ENCODE results near the gene GRIK4. TPM values are rescaled to one million over a fixed set of nuclear protein-coding genes. Genes with fewer than 3 reads are reported as not detected.

Gene GRIK4
- polyA plus RNA-seq, 1 experiment: 0.55 TPM

GRCh38 chr11:120695426-120695825 is 183.9 kb downstream of the GRIK4 start:
- Histone ChIP-seq H3K27ac (ENCODE audit: low read depth, low read length) (no peak overlapping the region), H3K27me3 (ENCODE audit: control insufficient read depth, insufficient read depth, low read length) (peaks cover 28% of the 10 kb centered on the region), H3K9me3 (ENCODE audit: control insufficient read depth, insufficient read depth, low read length) (no peaks in the 10 kb centered on the region), H3K4me3 (ENCODE audit: low read depth, low read length) (no peak overlapping the region)
- ChIA-PET POLR2A (no interaction called here), CTCF (interaction anchor here (1.3 to 2.8 kb wide), 2 partner anchors 11 to 15 kb away, joined by 4 to 15 read pairs; no protein-coding TSS in a partner anchor)
- TF ChIP-seq CTCF (IDR thresholded peaks at IDR 0.05; ENCODE audit: low read depth, low read length): no peak
- DNase-seq (ENCODE audit: low read depth, low spot score): no peak

- no peaks in the 10 kb centered on the region for H3K9me3 ChIP-seq (ENCODE audit: control insufficient read depth, insufficient read depth, low read length)
- no peak overlapping the region for H3K27ac ChIP-seq (ENCODE audit: low read depth, low read length)
- H3K4me3 ChIP-seq (ENCODE audit: low read depth, low read length): no peak overlapping the region
- ChIA-PET POLR2A (interaction anchor here (0.6 kb wide), 1 partner anchor 144 kb away, joined by 3 read pairs; no protein-coding TSS in a partner anchor), CTCF (interaction anchor here (1.3 to 2.8 kb wide), 2 partner anchors 12 to 15 kb away, joined by 4 to 15 read pairs; no protein-coding TSS in a partner anchor)
- peaks cover 26% of the 10 kb centered on the region for H3K27me3 ChIP-seq (ENCODE audit: control insufficient read depth, insufficient read depth, low read length)
- TF ChIP-seq CTCF (IDR thresholded peaks at IDR 0.05; ENCODE audit: low read depth, low read length): no peak
- no peak for DNase-seq (ENCODE audit: low read depth, low spot score)
Observed at GRCh38 chr11:120695939-120696338, 184.4 kb downstream of the GRIK4 start.

DNA sequence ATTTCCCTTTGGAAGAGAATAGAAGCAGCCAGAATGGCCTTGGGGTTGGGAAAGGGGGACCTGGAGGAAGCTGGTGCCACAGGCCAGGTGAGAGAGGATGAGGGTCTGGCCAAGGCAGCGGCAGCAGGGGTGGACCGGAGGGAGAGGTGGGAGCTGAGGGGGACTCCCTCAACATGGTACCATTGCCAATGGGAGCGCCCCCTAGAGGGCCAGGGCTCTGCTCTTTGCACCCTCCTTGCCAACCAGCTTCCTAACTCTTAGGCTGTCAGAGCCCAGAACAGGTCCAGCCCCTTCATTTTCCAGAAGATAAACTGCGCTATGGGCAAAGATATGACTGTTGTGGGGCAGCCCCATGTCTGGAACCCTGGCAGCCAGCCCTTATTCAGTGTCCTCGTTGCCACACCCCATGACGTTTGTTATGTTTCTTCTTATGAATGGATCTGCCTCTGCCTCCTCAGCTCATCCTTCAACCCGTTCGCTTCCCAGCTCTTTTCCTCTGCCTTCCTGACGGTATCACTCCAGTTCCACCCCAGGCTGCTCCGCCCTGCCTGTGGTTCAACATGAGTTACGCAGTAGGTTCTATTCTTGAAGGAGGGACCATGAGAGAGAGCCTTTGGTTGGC is 185.2 kb downstream of the GRIK4 start:
- POLR2A ChIA-PET: interaction anchor here (0.6 kb wide), 1 partner anchor 144 kb away, joined by 3 read pairs; no protein-coding TSS in a partner anchor
- Histone ChIP-seq H3K9me3 (ENCODE audit: control insufficient read depth, insufficient read depth, low read length) (no peaks in the 10 kb centered on the region), H3K4me3 (ENCODE audit: low read depth, low read length) (no peak overlapping the region), H3K27me3 (ENCODE audit: control insufficient read depth, insufficient read depth, low read length) (peaks cover 21% of the 10 kb centered on the region), H3K27ac (ENCODE audit: low read depth, low read length) (no peak overlapping the region)
- CTCF ChIA-PET: interaction anchor here (1.3 to 2.8 kb wide), 2 partner anchors 12 to 14 kb away, joined by 4 to 15 read pairs; no protein-coding TSS in a partner anchor
- no peak for DNase-seq (ENCODE audit: low read depth, low spot score)
- no peak for TF ChIP-seq CTCF (IDR thresholded peaks at IDR 0.05; ENCODE audit: low read depth, low read length)

GRCh38 chr11:120698918-120699317 is 187.4 kb downstream of the GRIK4 start:
- TF ChIP-seq CTCF (IDR thresholded peaks at IDR 0.05; ENCODE audit: low read depth, low read length): no peak
- Histone ChIP-seq H3K27me3 (ENCODE audit: control insufficient read depth, insufficient read depth, low read length) (peaks cover 12% of the 10 kb centered on the region), H3K9me3 (ENCODE audit: control insufficient read depth, insufficient read depth, low read length) (no peaks in the 10 kb centered on the region), H3K27ac (ENCODE audit: low read depth, low read length) (no peak overlapping the region), H3K4me3 (ENCODE audit: low read depth, low read length) (no peak overlapping the region)
- DNase-seq (ENCODE audit: low read depth, low spot score): no peak
- ChIA-PET POLR2A (no interaction called here), CTCF (interaction anchor here (1.4 kb wide), 1 partner anchor 14 kb away, joined by 4 read pairs; no protein-coding TSS in a partner anchor)

GRCh38 chr11:120702656-120703055 is 191.1 kb downstream of the GRIK4 start:
- Histone ChIP-seq H3K9me3 (ENCODE audit: control insufficient read depth, insufficient read depth, low read length) (peaks cover 3% of the 10 kb centered on the region), H3K27ac (ENCODE audit: low read depth, low read length) (no peak overlapping the region), H3K4me3 (ENCODE audit: low read depth, low read length) (no peak overlapping the region), H3K27me3 (ENCODE audit: control insufficient read depth, insufficient read depth, low read length) (peaks cover 8% of the 10 kb centered on the region)
- POLR2A ChIA-PET: no interaction called here
- TF ChIP-seq CTCF (IDR thresholded peaks at IDR 0.05; ENCODE audit: low read depth, low read length): no peak
- CTCF ChIA-PET: interaction anchor here (1.0 kb wide), 1 partner anchor 192 kb away, joined by 3 read pairs; no protein-coding TSS in a partner anchor
- no peak for DNase-seq (ENCODE audit: low read depth, low spot score)

All from AG04450 (cell line).